Heart left ventricle (tissue), 16 donors: ENCODE measurements around the gene PNPLA2. TPM values are rescaled to one million over a fixed set of nuclear protein-coding genes. Genes with fewer than 3 reads are reported as not detected.

ENCODE experiments used
- ATAC-seq, 4 donors: fragments of 200-7000 bp; cut with Tn5 transposase; one replicate each; pipeline ENCODE4 v1.9.1; 2020 to 2022; ENCODE audit warnings: moderate library complexity in 4 of 4, mild to moderate bottlenecking in 3 of 4, moderate number of reproducible peaks in 1 of 4
- DNase-seq, 5 donors: peaks; one replicate each; pipeline ENCODE4 v3.0.0-alpha.2; 2020
- H3K27ac ChIP-seq, 12 donors: fragments of 200-600 bp; sonication (generic) in 4 of 12; one replicate each; pipeline versions ENCODE4 v1.5.0 to v1.8.0; 2016 to 2022; ENCODE audit warnings: mild to moderate bottlenecking in 2 of 12
- H3K27me3 ChIP-seq, 9 donors: fragments of 200-600 bp; sonication (generic) in 2 of 9; one replicate each; pipeline versions ENCODE4 v1.5.1 to v1.8.0; 2016 to 2022; ENCODE audit warnings: mild to moderate bottlenecking in 3 of 9
- H3K36me3 ChIP-seq, 9 donors: fragments of 200-600 bp; sonication (generic) in 2 of 9; one replicate each; pipeline versions ENCODE4 v1.5.0 to v1.8.0; 2018 to 2022; ENCODE audit warnings: mild to moderate bottlenecking in 2 of 9
- H3K4me1 ChIP-seq, 12 donors: fragments of 200-600 bp; sonication (generic) in 4 of 12; one replicate each; pipeline versions ENCODE4 v1.5.0 to v1.8.0; 2016 to 2022; ENCODE audit warnings: mild to moderate bottlenecking in 3 of 12
- H3K4me3 ChIP-seq, 12 donors: fragments of 200-600 bp; sonication (generic) in 4 of 12; one replicate each; pipeline versions ENCODE4 v1.5.0 to v1.8.0; 2017 to 2022; ENCODE audit warnings: mild to moderate bottlenecking in 9 of 12, moderate library complexity in 4 of 12
- H3K9me3 ChIP-seq, 12 donors: fragments of 200-600 bp; sonication (generic) in 4 of 12; one replicate each; pipeline versions ENCODE4 v1.5.0 to v1.8.0; 2016 to 2022; ENCODE audit warnings: mild to moderate bottlenecking in 1 of 12
- CTCF ChIP-seq, 12 donors: fragments of 200-600 bp; sonication (generic) in 4 of 12; IDR thresholded peaks; one replicate each; pipeline versions ENCODE4 v1.5.0 to v1.8.0; 2018 to 2022; ENCODE audit warnings: antibody characterized with exemption in 12 of 12, mild to moderate bottlenecking in 5 of 12
- POLR2A ChIP-seq, 2 donors: fragments of 450-650 bp; IDR thresholded peaks; one replicate each; pipeline ENCODE4 v1.6.1; 2017; ENCODE audit warnings: antibody characterized with exemption in 2 of 2, mild to moderate bottlenecking in 2 of 2, moderate library complexity in 2 of 2
- WGBS, 4 donors: extraction: QIAGEN DNeasy Blood & Tissue Kit in 2 of 4; methylation state at CpG; one replicate each; pipeline versions ENCODE4 v1.1.5 to v1.1.7; 2013 to 2018; 5-methylcytosine and 5-hydroxymethylcytosine counted together
- intact Hi-C, 10 donors: fragments of 100-400 bp; cut with DNase I; formaldehyde crosslinking; loops; one replicate each; pipeline versions ENCODE4 v1.11.1 to v1.14.2; 2022
- polyA plus RNA-seq, 2 donors: library from polyadenylated mRNA; stranded (reverse); fragments of 200-250 nt; gene quantifications; one replicate each; pipeline ENCODE4 v1.2.3, GENCODE V29; 2013
- total RNA-seq, 9 donors: library from RNA; depleted of rRNA in 2 of 9; stranded (reverse); fragments of >200 nt in 2 of 9; fragmentation: NEBNext Ultra II Directional in 3 of 9; extraction: Animal tissue kit (Norgen Biotek cat#: 25700) in 3 of 9; gene quantifications; one replicate each; pipeline versions ENCODE4 v1.1.0 to v1.2.4, GENCODE V29; 2016 to 2023
- donor health status: ischemic (EF 13 %, LVEDD 7.1; RV severe dilation, severe dysfunction).
- donor health status: healthy with polysubstance abuse.
- donor health status: DM: no; HTN: yes; CAD: no.
- donor health status: DM: no; HTN: no; CAD: no.
- donor health status: ischemic (EF 25% LVEDD 6.9; RV normal size, moderate dysfunction).
- donor health status: ischemic (EF 25% LVEDD 5.7; RV mildly dilated, moderate dysfunction).
- donor health status: healthy.
- donor health status: DM: yes; HTN: yes; CAD: no.
- donor health status: ischemic (EF 35%, LVEDD 5.7; RV mildly dilated, moderate dysfunction).
- donor health status: nonischemic (EF 11% LVEDD 7.7; RV severe dilation, severe dysfunction).
- donor health status: DM: yes; HTN: yes; CAD: no.
- donor health status: PGD.
- donor health status: ischemic (EF 29% LVEDD 5.4; RV normal size, mild dysfunction).
- donor health status: nonischemic (EF 23%, LVEDD 6.1; RV moderate dilation, normal function).

Gene PNPLA2
- total and polyA plus RNA-seq, 11 donors = 112 to 348 (median 215) TPM

DNA sequence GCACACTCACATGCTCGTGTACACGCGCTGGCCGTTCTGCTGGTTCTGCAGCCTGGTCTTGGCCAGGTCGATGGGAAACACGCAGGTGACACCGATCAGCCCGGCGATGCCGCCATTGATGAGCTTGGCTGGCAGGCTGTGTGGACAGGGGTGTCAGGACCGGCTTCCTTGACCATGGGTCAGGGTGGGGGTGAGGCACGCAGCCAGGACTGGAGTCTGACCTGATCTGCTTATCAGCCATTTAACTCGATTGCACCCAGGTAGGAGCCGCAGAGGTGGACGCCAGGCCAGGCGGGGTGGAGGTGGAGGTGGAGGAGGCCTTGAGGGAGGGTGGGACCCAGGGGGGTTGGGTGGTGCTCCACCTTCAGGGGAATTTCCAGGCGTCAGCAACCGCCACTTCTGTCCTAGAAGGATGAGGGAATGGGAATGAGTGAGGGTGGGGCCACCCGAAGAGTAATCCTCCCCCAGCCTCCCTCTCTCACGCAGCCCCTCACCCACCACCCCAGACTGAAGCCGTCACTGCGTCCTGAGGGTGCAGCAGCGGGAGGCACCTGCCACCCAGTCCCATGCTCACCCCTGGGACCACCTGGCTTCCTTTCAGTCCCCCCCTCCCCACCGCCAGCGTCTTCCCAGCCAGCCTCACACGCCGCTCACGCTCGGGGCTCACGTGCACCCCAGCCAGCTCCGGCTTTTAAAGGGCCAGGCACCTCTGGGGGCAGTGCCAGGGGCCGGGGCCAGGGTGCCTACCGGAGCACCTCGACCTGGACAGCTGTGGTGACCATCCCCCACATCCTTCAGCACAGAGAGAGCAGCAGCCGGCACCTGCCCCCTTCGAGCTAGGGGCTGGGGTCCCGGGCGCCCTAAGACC is 23.7 kb upstream of the PNPLA2 start:
- H3K27ac ChIP-seq = peak overlapping the region in 3 of 12 donors; percentile 62 to 88 (median 86)
- TF ChIP-seq CTCF (IDR thresholded peaks at IDR 0.05) (no peak), POLR2A (IDR thresholded peaks at IDR 0.05) (no peak)
- 67 to 72% (median 70%) methylated on average over 19 to 38 of the region's 38 CpGs for WGBS, 4 donors

DNA sequence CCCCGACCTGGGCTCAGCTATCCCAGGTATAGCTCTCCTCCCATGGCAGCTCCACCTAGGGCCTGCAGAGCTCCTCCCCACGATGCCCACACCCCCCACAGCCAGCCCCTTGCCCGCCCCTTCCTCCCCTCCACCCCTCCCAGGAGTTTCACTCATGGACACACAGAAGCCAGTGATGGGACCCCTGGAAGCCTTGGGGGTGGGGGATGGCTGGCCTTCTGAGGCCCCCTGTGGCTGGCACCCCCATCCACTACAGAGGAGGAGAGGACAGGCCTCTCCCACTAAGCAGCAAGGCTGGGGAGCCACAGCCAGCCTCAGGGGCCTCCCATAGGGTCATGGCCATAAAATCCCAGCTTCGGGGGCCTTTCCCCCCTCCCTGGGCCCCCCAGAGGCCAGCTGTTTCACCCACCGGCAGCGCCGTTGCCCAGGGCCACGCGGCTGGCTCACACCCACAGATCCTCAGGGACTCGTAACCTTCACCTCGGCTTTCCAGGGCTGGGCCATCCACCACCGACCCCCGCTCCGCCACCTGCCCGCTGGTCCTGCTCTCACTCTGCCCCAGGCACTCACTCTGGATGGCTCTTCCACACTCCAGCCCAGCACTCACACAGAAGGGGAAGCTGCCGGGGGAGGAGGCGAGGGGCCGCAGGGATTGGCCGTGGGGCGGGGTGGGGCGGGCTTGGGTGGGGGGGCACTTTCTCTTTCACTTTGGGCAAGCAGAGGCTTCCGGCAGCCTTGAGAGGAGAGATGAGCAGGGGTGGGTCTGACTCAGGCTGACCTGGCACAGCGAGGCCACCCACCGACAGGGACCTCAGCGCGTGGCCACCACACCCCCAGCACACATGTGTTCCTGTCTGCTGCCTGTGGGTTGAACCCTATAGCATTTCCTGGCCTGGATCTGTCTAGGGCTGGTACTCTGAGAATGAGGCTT is 22.8 kb upstream of the PNPLA2 start:
- peaks cover 0 to 38% (median 0%) of the 10 kb centered on the region in 9 donors for H3K36me3 ChIP-seq
- H3K4me1 ChIP-seq = peaks cover 6 to 40% (median 24%) of the 10 kb centered on the region in 12 donors
- DNase-seq (peak; percentile 74 to 83 (median 81)), ATAC-seq (peak; percentile 48 to 77 (median 56))
- H3K4me3 ChIP-seq = peak overlapping the region; percentile 29 to 89 (median 76)
- no peaks in the 10 kb centered on the region for H3K27me3 ChIP-seq
- no peaks in the 10 kb centered on the region for H3K9me3 ChIP-seq
- TF ChIP-seq CTCF (IDR thresholded peaks at IDR 0.05) = no peak
- TF ChIP-seq POLR2A (IDR thresholded peaks at IDR 0.05) = no peak
- intact Hi-C loops = loop anchor here in 2 of 10 donors (5.0 to 10.0 kb wide), 2 partner anchors 61 to 116 kb away; partner anchors contain the start of gene CHID1 (in 1 of the 2)
- WGBS, 4 donors = 11 to 43% (median 15%) methylated on average over 1 to 26 of the region's 26 CpGs
- peak overlapping the region; percentile 5 to 88 (median 84) for H3K27ac ChIP-seq

More for the DNA sequence above, 23.7 kb upstream of the PNPLA2 start:
- ATAC-seq = peak in 1 of 4 donors; percentile 4
- no peaks in the 10 kb centered on the region for H3K9me3 ChIP-seq
- H3K27me3 ChIP-seq = peaks cover 0 to 4% (median 0%) of the 10 kb centered on the region in 9 donors
- H3K4me1 ChIP-seq = peaks cover 6 to 42% (median 24%) of the 10 kb centered on the region in 12 donors
- intact Hi-C loops = loop anchor here in 2 of 10 donors (5.0 to 10.0 kb wide), 2 partner anchors 60 to 117 kb away; partner anchors contain the start of gene CHID1 (in 1 of the 2)
- H3K4me3 ChIP-seq = peak overlapping the region in 11 of 12 donors; percentile 50 to 89 (median 77)
- H3K36me3 ChIP-seq = peaks cover 0 to 38% (median 0%) of the 10 kb centered on the region in 9 donors
- DNase-seq = no peak

- Histone ChIP-seq H3K4me3 (peak overlapping the region; percentile 50 to 89 (median 78)), H3K4me1 (peaks cover 6 to 40% (median 24%) of the 10 kb centered on the region in 12 donors), H3K36me3 (peaks cover 0 to 35% (median 0%) of the 10 kb centered on the region in 9 donors), H3K27me3 (no peaks in the 10 kb centered on the region), H3K9me3 (no peaks in the 10 kb centered on the region), H3K27ac (peak overlapping the region; percentile 13 to 88 (median 84))
- no peak for TF ChIP-seq CTCF (IDR thresholded peaks at IDR 0.05)
- no peak for TF ChIP-seq POLR2A (IDR thresholded peaks at IDR 0.05)
- peak in 1 of 4 donors; percentile 0 for ATAC-seq
- intact Hi-C loops = loop anchor here in 2 of 10 donors (5.0 to 10.0 kb wide), 2 partner anchors 62 to 116 kb away; partner anchors contain the start of gene CHID1 (in 1 of the 2)
- DNase-seq = no peak
- 32 to 56% (median 40%) methylated on average over 12 to 18 of the region's 18 CpGs for WGBS, 4 donors
These were observed 22.0 kb upstream of the PNPLA2 start for GRCh38 chr11:796565-797295.
